ENCODE measurements around the gene PDZRN3. TPM values are rescaled to one million over a fixed set of nuclear protein-coding genes. Genes with fewer than 3 reads are reported as not detected.

The PDZRN3 gene
- polyA plus RNA-seq, 4 donors = 2.2 to 21.4 (median 14.1) TPM

GRCh38 chr3:73618461-73618860 lies 6.3 kb downstream of the PDZRN3 start:
- Histone ChIP-seq H3K9me3 (ENCODE audit: control insufficient read depth in 2 of 2, insufficient read depth in 1 of 2, low read depth in 1 of 2, low read length in 1 of 2) (no peaks in the 10 kb centered on the region), H3K4me1 (ENCODE audit: control insufficient read depth in 3 of 3, insufficient read depth in 2 of 3, low read depth in 1 of 3, low read length in 2 of 3) (peaks cover 0 to 18% (median 0%) of the 10 kb centered on the region in 3 donors), H3K27me3 (ENCODE audit: control insufficient read depth in 3 of 3, insufficient read depth in 3 of 3, low read length in 3 of 3) (no peaks in the 10 kb centered on the region), H3K4me3 (ENCODE audit: low read depth in 1 of 3, low read length in 3 of 3) (no peak overlapping the region), H3K36me3 (ENCODE audit: control insufficient read depth in 3 of 3, insufficient read depth in 2 of 3, low read depth in 1 of 3, low read length in 3 of 3) (peaks cover 0 to 3% (median 0%) of the 10 kb centered on the region in 3 donors), H3K27ac (ENCODE audit: low read depth in 1 of 3, low read length in 2 of 3) (no peak overlapping the region)
- 67 to 76% (median 71%) methylated on average over 2 of the region's 2 CpGs for WGBS, 3 donors
- FAIRE-seq = no peak
- DNase-seq = no peak

GRCh38 chr3:73616056-73616455 lies 8.7 kb downstream of the PDZRN3 start:
- peaks cover 0 to 10% (median 7%) of the 10 kb centered on the region in 3 donors for H3K4me1 ChIP-seq (ENCODE audit: control insufficient read depth in 3 of 3, insufficient read depth in 2 of 3, low read depth in 1 of 3, low read length in 2 of 3)
- no peak overlapping the region for H3K27ac ChIP-seq (ENCODE audit: low read depth in 1 of 3, low read length in 2 of 3)
- no peak for DNase-seq
- H3K27me3 ChIP-seq (ENCODE audit: control insufficient read depth in 3 of 3, insufficient read depth in 3 of 3, low read length in 3 of 3) = no peaks in the 10 kb centered on the region
- no peak overlapping the region for H3K4me3 ChIP-seq (ENCODE audit: low read depth in 1 of 3, low read length in 3 of 3)
- peaks cover 0 to 3% (median 0%) of the 10 kb centered on the region in 3 donors for H3K36me3 ChIP-seq (ENCODE audit: control insufficient read depth in 3 of 3, insufficient read depth in 2 of 3, low read depth in 1 of 3, low read length in 3 of 3)
- FAIRE-seq = no peak
- WGBS, 3 donors = 88 to 96% (median 92%) methylated on average over 3 of the region's 3 CpGs
- H3K9me3 ChIP-seq (ENCODE audit: control insufficient read depth in 2 of 2, insufficient read depth in 1 of 2, low read depth in 1 of 2, low read length in 1 of 2) = no peaks in the 10 kb centered on the region

GRCh38 chr3:73614419-73614818 lies 10.3 kb downstream of the PDZRN3 start:
- H3K4me1 ChIP-seq (ENCODE audit: control insufficient read depth in 3 of 3, insufficient read depth in 2 of 3, low read depth in 1 of 3, low read length in 2 of 3) = peaks cover 0 to 7% (median 0%) of the 10 kb centered on the region in 3 donors
- H3K36me3 ChIP-seq (ENCODE audit: control insufficient read depth in 3 of 3, insufficient read depth in 2 of 3, low read depth in 1 of 3, low read length in 3 of 3) = peaks cover 0 to 3% (median 0%) of the 10 kb centered on the region in 3 donors
- 68 to 72% (median 71%) methylated on average over 2 of the region's 2 CpGs for WGBS, 3 donors
- no peaks in the 10 kb centered on the region for H3K27me3 ChIP-seq (ENCODE audit: control insufficient read depth in 3 of 3, insufficient read depth in 3 of 3, low read length in 3 of 3)
- no peaks in the 10 kb centered on the region for H3K9me3 ChIP-seq (ENCODE audit: control insufficient read depth in 2 of 2, insufficient read depth in 1 of 2, low read depth in 1 of 2, low read length in 1 of 2)
- no peak overlapping the region for H3K27ac ChIP-seq (ENCODE audit: low read depth in 1 of 3, low read length in 2 of 3)
- no peak for DNase-seq
- FAIRE-seq = no peak
- no peak overlapping the region for H3K4me3 ChIP-seq (ENCODE audit: low read depth in 1 of 3, low read length in 3 of 3)

GRCh38 chr3:73611176-73611575 lies 13.6 kb downstream of the PDZRN3 start:
- H3K27ac ChIP-seq (ENCODE audit: low read depth in 1 of 3, low read length in 2 of 3) = no peak overlapping the region
- peaks cover 0 to 7% (median 5%) of the 10 kb centered on the region in 3 donors for H3K4me1 ChIP-seq (ENCODE audit: control insufficient read depth in 3 of 3, insufficient read depth in 2 of 3, low read depth in 1 of 3, low read length in 2 of 3)
- H3K36me3 ChIP-seq (ENCODE audit: control insufficient read depth in 3 of 3, insufficient read depth in 2 of 3, low read depth in 1 of 3, low read length in 3 of 3) = peaks cover 0 to 7% (median 0%) of the 10 kb centered on the region in 3 donors
- no peaks in the 10 kb centered on the region for H3K9me3 ChIP-seq (ENCODE audit: control insufficient read depth in 2 of 2, insufficient read depth in 1 of 2, low read depth in 1 of 2, low read length in 1 of 2)
- DNase-seq (no peak), FAIRE-seq (no peak)
- H3K4me3 ChIP-seq (ENCODE audit: low read depth in 1 of 3, low read length in 3 of 3) = no peak overlapping the region
- H3K27me3 ChIP-seq (ENCODE audit: control insufficient read depth in 3 of 3, insufficient read depth in 3 of 3, low read length in 3 of 3) = no peaks in the 10 kb centered on the region

- no peak overlapping the region for H3K27ac ChIP-seq (ENCODE audit: low read depth in 1 of 3, low read length in 2 of 3)
- FAIRE-seq (no peak), DNase-seq (no peak)
- H3K9me3 ChIP-seq (ENCODE audit: control insufficient read depth in 2 of 2, insufficient read depth in 1 of 2, low read depth in 1 of 2, low read length in 1 of 2) = no peaks in the 10 kb centered on the region
- peaks cover 0 to 8% (median 0%) of the 10 kb centered on the region in 3 donors for H3K36me3 ChIP-seq (ENCODE audit: control insufficient read depth in 3 of 3, insufficient read depth in 2 of 3, low read depth in 1 of 3, low read length in 3 of 3)
- H3K4me3 ChIP-seq (ENCODE audit: low read depth in 1 of 3, low read length in 3 of 3) = no peak overlapping the region
- H3K27me3 ChIP-seq (ENCODE audit: control insufficient read depth in 3 of 3, insufficient read depth in 3 of 3, low read length in 3 of 3) = no peaks in the 10 kb centered on the region
- H3K4me1 ChIP-seq (ENCODE audit: control insufficient read depth in 3 of 3, insufficient read depth in 2 of 3, low read depth in 1 of 3, low read length in 2 of 3) = peaks cover 0 to 7% (median 5%) of the 10 kb centered on the region in 3 donors
- WGBS, 3 donors = 65 to 88% (median 82%) methylated on average over 1 of the region's 1 CpG
These were observed 14.2 kb downstream of the PDZRN3 start for GRCh38 chr3:73610493-73610892.

- Histone ChIP-seq H3K36me3 (ENCODE audit: control insufficient read depth in 3 of 3, insufficient read depth in 2 of 3, low read depth in 1 of 3, low read length in 3 of 3) (peaks cover 0 to 8% (median 0%) of the 10 kb centered on the region in 3 donors), H3K4me3 (ENCODE audit: low read depth in 1 of 3, low read length in 3 of 3) (no peak overlapping the region), H3K27ac (ENCODE audit: low read depth in 1 of 3, low read length in 2 of 3) (no peak overlapping the region), H3K27me3 (ENCODE audit: control insufficient read depth in 3 of 3, insufficient read depth in 3 of 3, low read length in 3 of 3) (no peaks in the 10 kb centered on the region), H3K9me3 (ENCODE audit: control insufficient read depth in 2 of 2, insufficient read depth in 1 of 2, low read depth in 1 of 2, low read length in 1 of 2) (no peaks in the 10 kb centered on the region), H3K4me1 (ENCODE audit: control insufficient read depth in 3 of 3, insufficient read depth in 2 of 3, low read depth in 1 of 3, low read length in 2 of 3) (peaks cover 0 to 7% (median 5%) of the 10 kb centered on the region in 3 donors)
- DNase-seq = no peak
- WGBS, 3 donors = 29 to 67% (median 43%) methylated on average over 2 of the region's 2 CpGs
- no peak for FAIRE-seq
These were observed 15.1 kb downstream of the PDZRN3 start for GRCh38 chr3:73609655-73610054.

- Histone ChIP-seq H3K4me3 (ENCODE audit: low read depth in 1 of 3, low read length in 3 of 3) (no peak overlapping the region), H3K36me3 (ENCODE audit: control insufficient read depth in 3 of 3, insufficient read depth in 2 of 3, low read depth in 1 of 3, low read length in 3 of 3) (peaks cover 0 to 8% (median 0%) of the 10 kb centered on the region in 3 donors), H3K4me1 (ENCODE audit: control insufficient read depth in 3 of 3, insufficient read depth in 2 of 3, low read depth in 1 of 3, low read length in 2 of 3) (peaks cover 0 to 7% (median 5%) of the 10 kb centered on the region in 3 donors), H3K9me3 (ENCODE audit: control insufficient read depth in 2 of 2, insufficient read depth in 1 of 2, low read depth in 1 of 2, low read length in 1 of 2) (no peaks in the 10 kb centered on the region), H3K27ac (ENCODE audit: low read depth in 1 of 3, low read length in 2 of 3) (no peak overlapping the region), H3K27me3 (ENCODE audit: control insufficient read depth in 3 of 3, insufficient read depth in 3 of 3, low read length in 3 of 3) (no peaks in the 10 kb centered on the region)
- FAIRE-seq (no peak), DNase-seq (no peak)
- 80 to 82% (median 80%) methylated on average over 5 of the region's 5 CpGs for WGBS, 3 donors
These were observed 15.5 kb downstream of the PDZRN3 start for GRCh38 chr3:73609315-73609641.

GRCh38 chr3:73608456-73609314 lies 16.1 kb downstream of the PDZRN3 start:
- peaks cover 0 to 12% (median 5%) of the 10 kb centered on the region in 3 donors for H3K4me1 ChIP-seq (ENCODE audit: control insufficient read depth in 3 of 3, insufficient read depth in 2 of 3, low read depth in 1 of 3, low read length in 2 of 3)
- H3K4me3 ChIP-seq (ENCODE audit: low read depth in 1 of 3, low read length in 3 of 3) = no peak overlapping the region
- no peak for FAIRE-seq
- H3K27me3 ChIP-seq (ENCODE audit: control insufficient read depth in 3 of 3, insufficient read depth in 3 of 3, low read length in 3 of 3) = no peaks in the 10 kb centered on the region
- H3K27ac ChIP-seq (ENCODE audit: low read depth in 1 of 3, low read length in 2 of 3) = peak overlapping the region in 1 of 3 donors; percentile 15
- no peaks in the 10 kb centered on the region for H3K9me3 ChIP-seq (ENCODE audit: control insufficient read depth in 2 of 2, insufficient read depth in 1 of 2, low read depth in 1 of 2, low read length in 1 of 2)
- H3K36me3 ChIP-seq (ENCODE audit: control insufficient read depth in 3 of 3, insufficient read depth in 2 of 3, low read depth in 1 of 3, low read length in 3 of 3) = peaks cover 0 to 8% (median 0%) of the 10 kb centered on the region in 3 donors
- 64 to 74% (median 67%) methylated on average over 12 of the region's 12 CpGs for whole genome bisulfite sequencing, 3 donors
- DNase-seq = peak in 1 of 2 donors; percentile 36

All from small intestine (tissue), 7 donors.